ENCODE measurements around the gene LMAN2.

DNA sequence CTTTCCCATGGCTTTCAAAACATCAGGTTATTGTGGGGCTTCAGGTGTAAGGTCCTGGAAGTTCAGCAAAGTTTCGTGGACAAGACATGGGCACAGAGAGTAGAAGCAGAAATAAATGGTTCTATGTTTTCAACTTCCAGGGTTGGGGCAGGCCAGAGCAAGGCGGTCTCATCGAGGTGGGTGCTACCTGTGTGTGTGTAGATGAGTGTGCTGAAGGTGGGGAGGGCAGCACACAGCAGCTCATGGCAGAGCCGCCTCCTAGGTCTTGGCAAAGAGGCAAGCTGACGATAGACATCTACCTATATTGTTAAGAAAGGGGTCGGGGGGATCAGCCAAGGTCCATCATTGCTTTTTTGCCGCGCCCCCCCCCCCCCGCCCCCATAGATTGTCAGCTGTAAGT is 51.8 kb downstream of the LMAN2 start:
- TF ChIP-seq, protein P1, sequence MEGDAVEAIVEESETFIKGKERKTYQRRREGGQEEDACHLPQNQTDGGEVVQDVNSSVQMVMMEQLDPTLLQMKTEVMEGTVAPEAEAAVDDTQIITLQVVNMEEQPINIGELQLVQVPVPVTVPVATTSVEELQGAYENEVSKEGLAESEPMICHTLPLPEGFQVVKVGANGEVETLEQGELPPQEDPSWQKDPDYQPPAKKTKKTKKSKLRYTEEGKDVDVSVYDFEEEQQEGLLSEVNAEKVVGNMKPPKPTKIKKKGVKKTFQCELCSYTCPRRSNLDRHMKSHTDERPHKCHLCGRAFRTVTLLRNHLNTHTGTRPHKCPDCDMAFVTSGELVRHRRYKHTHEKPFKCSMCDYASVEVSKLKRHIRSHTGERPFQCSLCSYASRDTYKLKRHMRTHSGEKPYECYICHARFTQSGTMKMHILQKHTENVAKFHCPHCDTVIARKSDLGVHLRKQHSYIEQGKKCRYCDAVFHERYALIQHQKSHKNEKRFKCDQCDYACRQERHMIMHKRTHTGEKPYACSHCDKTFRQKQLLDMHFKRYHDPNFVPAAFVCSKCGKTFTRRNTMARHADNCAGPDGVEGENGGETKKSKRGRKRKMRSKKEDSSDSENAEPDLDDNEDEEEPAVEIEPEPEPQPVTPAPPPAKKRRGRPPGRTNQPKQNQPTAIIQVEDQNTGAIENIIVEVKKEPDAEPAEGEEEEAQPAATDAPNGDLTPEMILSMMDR (IDR thresholded peaks at IDR 0.05 in 8 of 11, conservative IDR thresholded peaks at IDR 0.05 in 3 of 11), result no peak
- TF ChIP-seq POLR2A (IDR thresholded peaks at IDR 0.05), result no peak
